HG03135 (cell line): ENCODE data around the gene CACNA1B.
"Not testable (repeated sequence)": the region's sequence is repeated elsewhere in the genome, so short reads cannot be mapped to it uniquely, and the experiment has no call there.

ENCODE experiments used
- ATAC-seq: cut with Tn5 transposase; IDR thresholded peaks from one replicate; pipeline ENCODE4 v1.9.1; 2021; ENCODE audit warnings: mild to moderate bottlenecking, moderate library complexity; ENCODE audit not compliant: unreplicated experiment

Gene CACNA1B

DNA sequence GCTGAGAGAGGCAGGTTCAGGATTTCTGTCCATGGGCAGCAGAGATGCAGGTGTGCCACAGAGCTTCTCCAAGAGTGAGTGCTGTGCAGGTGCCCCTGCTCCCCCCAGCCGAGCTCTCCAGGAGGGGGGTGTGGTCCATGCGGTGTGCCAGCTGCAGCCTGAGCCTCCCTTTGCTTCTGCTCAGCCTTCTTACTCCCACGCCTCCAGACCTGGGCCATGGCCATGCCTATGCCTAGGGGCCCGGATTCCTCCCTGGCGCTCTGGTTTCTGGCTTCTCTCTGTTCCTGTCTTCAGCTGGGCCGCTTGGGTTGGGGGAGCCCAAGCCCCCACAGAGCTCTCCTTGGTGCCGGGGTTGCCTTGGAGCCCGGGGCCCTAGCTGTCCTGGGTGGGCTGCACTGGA is 133.3 kb downstream of the CACNA1B start:
- no peak for ATAC-seq

DNA sequence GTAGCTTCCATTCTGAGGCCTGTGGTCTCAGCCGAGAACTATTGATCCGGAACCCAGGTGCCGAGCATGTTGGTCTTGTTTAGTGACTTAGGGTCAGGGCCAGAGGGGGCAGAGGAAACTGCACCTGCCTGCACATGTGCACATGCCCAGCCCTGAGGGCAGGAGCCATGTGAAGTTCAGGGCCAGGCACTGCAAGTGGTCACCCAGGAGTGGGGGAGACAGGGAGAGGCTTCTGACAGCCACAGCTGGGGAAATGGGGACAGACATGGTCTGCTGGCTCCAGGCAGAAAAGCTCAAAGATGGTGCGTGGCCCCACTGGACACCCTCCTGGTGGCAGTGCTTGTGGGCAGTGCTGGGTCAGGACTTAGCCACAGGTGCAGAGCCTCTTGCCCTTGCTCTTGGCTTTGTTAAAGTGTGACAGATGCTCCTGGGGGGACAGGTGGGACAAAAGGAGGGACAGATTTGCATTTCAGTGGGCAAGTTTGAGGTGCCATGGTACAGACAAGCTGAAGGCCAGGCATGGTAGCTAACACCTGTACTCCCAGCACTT is 134.4 kb downstream of the CACNA1B start:
- no peak for ATAC-seq

DNA sequence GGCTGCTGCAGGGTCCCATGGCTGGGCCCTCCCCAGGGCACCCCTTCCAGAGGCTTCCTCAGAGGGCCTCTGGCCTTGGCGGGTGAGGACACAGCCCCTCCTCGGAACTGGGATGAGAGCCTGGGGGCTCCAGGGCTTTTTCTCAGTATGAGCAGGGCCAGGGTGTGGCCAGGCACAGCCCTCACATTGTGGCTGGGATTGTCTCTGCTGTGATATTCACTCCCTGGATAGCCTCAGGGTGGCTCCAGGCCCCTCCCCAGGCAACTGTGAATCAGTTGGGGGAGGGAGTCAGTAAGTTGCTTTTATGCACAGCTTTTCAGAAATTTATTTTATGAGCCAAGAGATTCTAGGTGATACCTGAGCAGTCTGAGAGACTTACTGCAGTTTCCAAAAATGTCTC is 135.7 kb downstream of the CACNA1B start:
- ATAC-seq = no peak

DNA sequence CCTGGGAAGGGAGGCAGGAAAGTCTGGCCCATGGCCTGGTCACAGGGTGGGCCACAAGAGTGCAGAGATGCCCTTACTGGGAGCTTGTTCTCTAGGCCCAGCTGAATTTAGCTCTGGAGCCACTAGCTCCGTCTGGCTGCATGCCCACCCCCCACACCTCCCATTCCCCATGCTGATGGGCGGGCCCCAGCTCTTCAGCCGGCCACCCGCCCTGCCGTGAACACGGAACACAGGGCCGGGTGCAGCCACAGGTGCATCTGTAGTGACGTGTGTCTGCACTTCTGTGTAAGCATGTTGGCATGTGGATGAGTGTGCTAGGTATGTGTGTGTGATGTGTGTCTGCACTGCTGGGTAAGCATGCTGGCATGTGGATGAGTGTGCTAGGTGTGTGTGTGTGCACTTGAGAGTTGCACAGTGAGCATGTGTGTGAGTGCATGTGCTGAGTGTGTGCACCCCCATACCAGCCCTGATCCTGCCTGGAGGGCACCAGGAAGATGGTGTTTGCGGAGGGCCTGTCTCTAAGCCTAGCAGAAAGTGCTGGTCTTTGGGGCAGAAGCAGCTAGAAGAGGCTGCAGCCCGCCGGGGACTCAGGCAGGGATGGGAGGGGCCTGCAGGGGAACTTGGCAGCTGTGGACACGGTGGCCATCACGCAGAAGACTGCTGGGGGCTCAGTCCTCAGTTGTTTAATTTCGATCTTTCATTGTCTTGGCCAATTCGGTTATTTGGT is 136.4 kb downstream of the CACNA1B start:
- ATAC-seq = no peak

DNA sequence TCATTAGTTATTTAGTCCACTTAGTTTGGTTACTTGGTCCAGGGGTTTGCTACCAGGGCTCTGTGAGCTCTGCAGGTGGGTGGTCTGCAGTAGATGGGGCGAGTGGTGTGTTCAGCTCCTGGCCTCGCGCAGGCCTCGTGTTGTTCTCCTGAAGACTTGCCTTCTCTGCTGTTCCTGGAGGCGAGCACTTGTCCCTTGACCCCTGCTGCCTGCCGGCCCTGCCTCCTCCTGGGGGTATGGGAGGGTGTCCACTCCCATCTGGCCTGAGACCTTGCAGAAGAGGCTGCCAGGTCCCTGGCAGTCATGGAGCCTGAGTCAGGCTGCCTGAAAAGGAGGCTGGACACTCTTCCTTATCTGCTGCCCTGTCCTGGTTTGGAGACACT is 137.0 kb downstream of the CACNA1B start:
- ATAC-seq = no peak

GRCh38 chr9:138015021-138015829 is 137.6 kb downstream of the CACNA1B start:
- ATAC-seq = no peak

DNA sequence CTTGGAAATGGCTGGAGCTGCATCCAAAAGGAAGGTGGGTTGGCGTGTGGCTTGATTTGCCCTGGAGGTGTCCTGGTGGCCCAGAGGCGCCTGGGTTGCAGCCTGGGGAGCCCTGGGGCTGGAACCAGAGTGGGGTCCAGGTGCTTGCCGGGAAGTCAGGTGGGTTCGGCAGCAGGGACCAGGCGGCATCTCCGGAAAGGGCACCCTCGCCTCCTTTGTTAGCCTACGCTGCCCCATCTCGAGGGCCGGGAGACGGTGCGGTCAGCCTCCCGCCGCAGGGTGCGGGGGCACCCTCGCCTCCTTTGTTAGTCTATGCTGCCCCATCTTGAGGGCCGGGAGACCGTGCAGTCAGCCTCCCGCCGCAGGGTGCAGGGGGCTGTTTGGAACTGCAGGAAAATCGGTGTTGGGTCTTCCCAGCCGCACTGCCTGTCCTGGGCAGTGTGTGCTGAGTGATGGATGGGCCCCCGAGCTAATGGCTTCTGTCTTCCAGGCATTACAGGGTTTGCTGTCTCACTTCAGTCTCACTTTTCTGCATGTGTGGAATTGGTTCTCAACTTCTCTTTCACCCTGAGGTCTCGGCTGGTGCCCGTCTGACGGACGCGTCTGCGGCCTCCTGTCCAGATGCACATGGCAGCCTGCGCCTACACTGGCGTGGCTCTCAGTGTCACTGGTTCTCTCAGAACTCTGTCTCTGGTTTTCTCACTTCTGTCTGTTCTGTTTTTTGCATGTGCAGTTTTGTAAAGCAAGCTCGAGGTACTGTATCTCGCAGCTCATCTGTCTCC is 139.0 kb downstream of the CACNA1B start:
- ATAC-seq = no peak

DNA sequence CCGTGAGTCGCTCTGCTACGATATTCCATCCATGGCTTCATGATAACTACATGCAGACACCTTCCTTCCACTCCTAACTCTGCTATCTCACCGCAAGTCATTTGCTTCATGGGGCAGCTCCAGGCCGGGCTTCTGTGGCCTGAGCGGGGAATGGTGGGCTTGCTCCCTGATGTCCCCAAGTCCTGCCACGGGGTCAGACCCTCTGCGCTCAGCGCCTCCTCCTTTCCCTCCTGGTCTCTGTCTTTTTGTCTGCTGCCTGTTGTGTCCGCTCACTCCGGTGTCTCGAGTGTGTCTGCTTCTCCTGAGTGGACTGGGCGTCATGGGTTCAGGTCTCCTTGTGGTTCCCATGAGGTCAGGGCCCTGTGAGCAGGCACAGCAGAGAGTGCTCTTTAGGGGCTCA is 139.6 kb downstream of the CACNA1B start:
- no peak for ATAC-seq

- not testable (repeated sequence) for ATAC-seq
Observed at GRCh38 chr9:138019514-138019913, 141.9 kb downstream of the CACNA1B start.

GRCh38 chr9:138020120-138020794 is 142.7 kb downstream of the CACNA1B start:
- no peak for ATAC-seq

GRCh38 chr9:138020795-138021182 is 143.2 kb downstream of the CACNA1B start:
- no peak for ATAC-seq

DNA sequence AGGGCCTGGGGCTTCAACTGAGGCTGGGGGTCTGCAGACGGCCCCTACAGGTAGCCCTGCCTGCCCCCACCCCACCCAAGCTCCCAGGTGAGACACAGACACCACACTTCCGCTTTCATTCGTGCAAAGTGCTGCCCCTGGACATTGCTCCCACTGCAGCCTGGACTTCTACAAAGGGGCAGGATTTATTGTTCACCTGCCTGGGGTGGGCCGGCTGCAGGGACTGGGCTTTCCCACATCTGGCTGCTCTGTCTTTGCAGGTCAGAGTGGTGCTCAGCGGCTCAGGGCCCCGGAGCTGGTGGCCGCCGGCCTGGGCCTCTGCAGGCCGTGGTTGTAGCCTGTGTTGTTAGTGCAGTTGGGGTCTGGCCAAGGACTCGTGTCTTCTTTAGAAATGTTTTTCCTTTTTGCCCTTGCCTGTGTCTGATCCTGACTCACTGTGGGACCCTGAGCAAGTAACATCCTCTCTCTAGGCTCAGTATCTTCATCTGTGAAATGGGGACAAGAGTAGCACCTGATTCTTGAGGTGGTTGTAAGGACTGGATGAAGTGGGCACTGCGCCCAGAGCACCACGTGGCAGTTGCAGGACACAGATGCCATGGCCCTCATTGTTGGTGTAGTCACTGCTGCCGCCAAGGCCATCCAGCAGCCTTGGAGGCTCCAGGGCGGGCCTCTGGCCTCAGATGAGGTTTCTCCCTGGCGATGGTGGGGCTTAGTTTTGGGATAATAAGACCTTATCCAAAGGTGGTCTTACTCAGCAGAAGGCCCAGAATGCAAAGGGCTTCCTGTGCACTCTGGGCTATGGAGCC is 143.9 kb downstream of the CACNA1B start:
- no peak for ATAC-seq

- no peak for ATAC-seq
Observed at GRCh38 chr9:138022121-138022741, 144.6 kb downstream of the CACNA1B start.

GRCh38 chr9:138022756-138023393 is 145.3 kb downstream of the CACNA1B start:
- no peak for ATAC-seq

- no peak for ATAC-seq
Observed at GRCh38 chr9:138023394-138024124, 146.0 kb downstream of the CACNA1B start.

DNA sequence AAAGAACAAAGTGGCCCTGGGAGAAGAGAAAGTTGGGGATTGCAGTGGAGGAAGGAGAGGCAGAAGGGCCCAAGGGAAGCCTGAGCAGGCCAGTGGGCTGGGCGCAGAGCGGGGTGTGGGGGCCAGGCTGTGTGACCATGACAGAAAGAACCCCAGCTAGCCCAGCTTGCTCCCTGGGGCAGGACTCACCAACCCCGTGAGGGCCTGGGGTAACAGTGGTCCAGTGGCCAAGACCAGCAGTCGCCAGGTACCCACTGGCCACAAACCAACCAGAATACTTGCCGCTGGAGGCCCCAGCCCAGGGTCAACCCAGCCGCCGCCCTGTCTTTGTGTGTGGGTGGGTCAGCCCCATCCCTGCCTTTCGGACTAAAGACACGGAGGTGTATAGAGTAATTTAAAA is 146.5 kb downstream of the CACNA1B start:
- no peak for ATAC-seq

DNA sequence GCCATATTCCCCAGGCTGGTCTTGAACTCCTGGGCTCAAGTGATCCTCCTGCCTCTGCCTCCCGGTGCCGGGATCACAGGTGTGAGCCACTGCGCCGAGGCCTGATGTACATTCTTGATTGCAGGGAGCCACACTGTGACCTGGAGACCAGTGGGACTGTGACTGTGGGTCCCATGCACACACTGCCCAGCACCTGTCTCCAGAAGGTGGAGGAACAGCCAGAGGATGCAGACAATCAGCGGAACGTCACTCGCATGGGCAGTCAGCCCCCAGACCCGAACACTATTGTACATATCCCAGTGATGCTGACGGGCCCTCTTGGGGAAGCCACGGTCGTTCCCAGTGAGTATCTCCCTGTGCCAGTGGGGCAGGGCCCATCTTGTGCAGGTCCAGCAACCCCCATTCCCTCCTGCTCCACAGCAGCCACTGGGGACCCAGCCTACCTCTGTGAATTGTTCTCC is 147.3 kb downstream of the CACNA1B start:
- no peak for ATAC-seq

DNA sequence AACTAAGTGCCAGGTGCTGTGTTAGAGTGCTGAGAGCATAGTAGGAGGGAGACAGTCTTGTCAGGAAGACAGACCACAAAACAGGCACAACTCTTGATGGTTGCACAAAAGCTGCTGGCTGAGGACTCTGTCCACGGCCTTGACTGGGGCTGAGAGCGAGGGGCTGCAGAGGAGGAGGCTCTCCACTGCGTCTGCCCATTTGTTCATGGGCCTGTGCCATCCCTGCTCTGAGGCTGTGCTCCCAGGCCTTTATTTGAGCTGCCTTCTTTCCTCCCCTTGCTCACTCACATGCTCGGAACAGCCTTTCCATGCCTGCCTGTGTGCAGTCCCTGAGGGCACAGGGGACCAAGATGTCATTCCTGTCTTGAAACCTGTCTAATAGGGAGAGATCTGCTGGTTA is 147.8 kb downstream of the CACNA1B start:
- no peak for ATAC-seq
